ENCODE results near the gene AQP12B.
"Not testable (repeated sequence)": the region's sequence is repeated elsewhere in the genome, so short reads cannot be mapped to it uniquely, and the experiment has no call there.

The AQP12B gene

DNA sequence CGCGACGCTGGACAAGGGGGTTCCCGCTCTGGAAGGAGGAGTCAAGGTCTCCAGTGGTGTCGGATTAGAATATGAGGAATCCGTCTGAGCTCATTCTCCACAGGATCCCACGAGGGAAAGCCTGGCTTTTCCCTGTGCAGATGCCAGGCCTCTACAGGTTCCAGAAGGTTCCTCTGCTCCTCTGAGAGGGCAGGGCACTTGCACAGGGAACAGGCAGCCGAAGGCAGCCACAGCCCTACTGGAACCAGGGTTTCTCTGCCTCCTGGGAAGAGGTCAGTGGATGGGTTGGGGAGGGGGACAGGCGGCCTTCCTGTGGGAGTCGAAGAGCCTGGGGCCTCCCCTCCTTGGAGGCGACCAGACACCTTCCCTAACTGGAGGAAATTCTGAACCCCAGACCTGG lies 7.3 kb upstream of the AQP12B start:
- no peak for DNase-seq (ENCODE audit: low read depth in 2 of 2)

DNA sequence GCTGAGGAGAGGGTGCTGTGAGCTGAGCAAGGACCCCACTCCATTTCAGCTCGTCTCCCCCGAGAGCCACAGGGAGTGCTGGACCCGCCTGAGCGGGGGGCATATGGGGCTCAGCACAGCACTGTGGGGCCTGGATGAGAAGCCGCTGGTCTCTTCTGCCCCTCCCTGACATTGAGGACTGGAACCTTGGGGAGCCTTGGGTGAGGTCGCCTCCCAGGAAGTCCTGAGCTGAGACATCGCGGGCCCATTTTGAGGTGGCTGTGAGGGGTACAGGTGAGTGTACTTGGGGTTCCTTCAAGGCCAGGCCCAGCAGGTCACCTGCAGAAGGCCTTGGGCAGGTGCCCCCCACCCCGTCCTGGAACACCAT lies 5.9 kb upstream of the AQP12B start:
- no peak overlapping the region for H3K4me3 ChIP-seq (replicated peaks in 1 of 2; ENCODE audit: low read depth in 2 of 2, low read length in 2 of 2)
- TF ChIP-seq CTCF (IDR thresholded peaks at IDR 0.05; ENCODE audit: low read depth, low read length): no peak
- DNase-seq (ENCODE audit: low read depth in 2 of 2): no peak

More for the DNA sequence above, 7.3 kb upstream of the AQP12B start:
- no peak overlapping the region for H3K4me3 ChIP-seq (replicated peaks in 1 of 2; ENCODE audit: low read depth in 2 of 2, low read length in 2 of 2)
- TF ChIP-seq CTCF (IDR thresholded peaks at IDR 0.05; ENCODE audit: low read depth, low read length): no peak

DNA sequence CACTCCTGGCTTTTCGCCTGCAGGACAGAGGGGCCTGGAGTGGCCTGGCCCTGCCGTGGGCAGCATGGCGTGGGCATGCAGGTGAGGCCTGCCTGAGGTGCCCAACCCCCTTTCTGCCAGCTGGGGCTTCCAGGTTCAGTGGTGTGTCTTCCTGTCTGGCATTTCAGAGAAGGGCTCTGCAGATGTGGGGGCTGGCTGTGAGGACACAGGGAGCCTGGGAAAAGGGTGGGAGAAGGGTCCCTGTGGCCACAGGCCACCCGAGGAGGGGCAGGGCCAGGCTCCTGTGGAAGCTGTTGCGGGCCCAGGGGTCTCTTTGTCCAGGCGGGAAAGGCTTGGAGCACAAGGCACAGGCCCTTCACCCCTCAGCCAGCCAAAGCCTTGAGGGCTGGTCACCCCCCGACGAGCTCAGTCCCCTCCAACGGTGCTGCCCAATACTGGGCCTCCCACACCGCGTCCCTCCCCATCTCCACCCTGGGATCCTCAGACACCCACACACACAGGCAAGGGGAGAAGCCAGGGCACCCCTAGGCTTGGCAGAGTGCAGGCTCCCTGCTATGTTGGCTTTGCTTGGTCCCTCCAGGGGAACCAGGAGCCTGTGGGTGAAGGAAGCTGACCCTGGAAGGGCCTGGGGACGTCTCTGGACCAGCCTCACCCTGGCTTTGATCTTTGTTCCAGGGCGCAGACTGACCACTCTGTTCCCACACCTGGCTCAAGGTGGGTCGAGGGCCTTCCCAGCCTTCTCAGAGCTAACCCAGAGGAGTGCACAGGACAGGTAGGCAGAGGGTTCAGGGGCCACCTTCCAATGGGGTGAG lies 5.3 kb upstream of the AQP12B start:
- no peak for DNase-seq (ENCODE audit: low read depth in 2 of 2)
- H3K4me3 ChIP-seq (replicated peaks in 1 of 2; ENCODE audit: low read depth in 2 of 2, low read length in 2 of 2): no peak overlapping the region
- no peak for TF ChIP-seq CTCF (IDR thresholded peaks at IDR 0.05; ENCODE audit: low read depth, low read length)

DNA sequence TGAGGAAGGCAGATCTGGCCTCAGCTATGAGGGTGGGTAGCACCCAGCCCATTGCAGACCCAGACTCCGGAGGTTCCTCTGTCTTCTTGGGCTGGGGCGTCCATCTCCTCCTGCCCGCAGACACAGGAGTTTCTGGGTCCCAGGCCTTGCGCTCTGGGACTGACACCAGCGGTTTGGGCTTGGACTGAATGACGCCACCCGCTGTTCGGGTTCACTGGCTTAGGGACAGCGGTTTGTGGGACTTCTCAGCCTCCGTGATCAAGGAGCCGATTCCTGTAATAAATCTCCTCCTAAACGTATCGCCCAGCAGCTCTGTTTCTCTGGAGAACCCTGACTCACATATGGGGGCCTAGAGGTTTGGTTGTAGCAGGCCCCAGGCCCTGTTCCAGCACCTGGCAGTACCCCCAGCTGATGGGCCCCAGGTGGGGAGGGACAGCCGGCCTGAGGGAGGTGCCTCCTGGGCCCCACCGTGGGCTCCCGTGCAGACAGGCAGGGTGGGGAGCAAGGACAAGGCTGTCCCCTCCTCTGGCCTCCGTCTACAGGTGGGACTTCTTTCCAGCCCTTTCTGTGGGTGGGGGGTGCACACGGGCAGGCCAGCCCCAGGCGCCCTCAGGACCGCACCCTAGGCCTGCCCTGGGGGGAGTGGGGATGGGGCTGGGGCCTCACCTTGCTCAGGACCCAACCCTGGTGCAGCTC lies 4.5 kb upstream of the AQP12B start:
- no peak for DNase-seq (ENCODE audit: low read depth in 2 of 2)
- TF ChIP-seq CTCF (IDR thresholded peaks at IDR 0.05; ENCODE audit: low read depth, low read length): no peak
- H3K4me3 ChIP-seq (replicated peaks in 1 of 2; ENCODE audit: low read depth in 2 of 2, low read length in 2 of 2): no peak overlapping the region

DNA sequence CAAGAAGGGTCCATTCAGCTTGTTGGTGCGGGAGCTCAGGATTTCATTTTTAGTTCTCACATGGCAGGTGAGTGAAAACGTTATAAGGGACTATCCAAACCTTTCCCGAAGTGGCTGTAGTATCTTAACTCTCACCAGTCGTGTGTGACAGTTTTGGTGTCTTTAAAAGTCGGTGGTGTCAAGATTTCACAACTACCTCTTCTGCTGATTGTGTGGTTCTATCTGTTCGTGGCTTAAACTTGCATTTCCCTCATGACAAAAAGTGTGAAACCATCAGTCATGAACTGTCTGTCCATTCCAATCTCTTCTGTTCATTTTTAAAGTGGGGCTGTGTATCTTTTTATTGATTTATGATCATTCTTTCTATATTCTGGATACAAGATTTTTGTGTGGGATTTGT lies 3.8 kb upstream of the AQP12B start:
- TF ChIP-seq CTCF (IDR thresholded peaks at IDR 0.05; ENCODE audit: low read depth, low read length): no peak
- DNase-seq (ENCODE audit: low read depth in 2 of 2): no peak
- H3K4me3 ChIP-seq (replicated peaks in 1 of 2; ENCODE audit: low read depth in 2 of 2, low read length in 2 of 2): no peak overlapping the region

- no peak for TF ChIP-seq CTCF (IDR thresholded peaks at IDR 0.05; ENCODE audit: low read depth, low read length)
- no peak for DNase-seq (ENCODE audit: low read depth in 2 of 2)
- no peak overlapping the region for H3K4me3 ChIP-seq (replicated peaks in 1 of 2; ENCODE audit: low read depth in 2 of 2, low read length in 2 of 2)
Measured at GRCh38 chr2:240685771-240686371, 3.2 kb upstream of the AQP12B start.

GRCh38 chr2:240683980-240684728 lies 1.5 kb upstream of the AQP12B start:
- DNase-seq (ENCODE audit: low read depth in 2 of 2): not testable (repeated sequence)

GRCh38 chr2:240683329-240683979 lies 769 bp upstream of the AQP12B start:
- H3K4me3 ChIP-seq (replicated peaks in 1 of 2; ENCODE audit: low read depth in 2 of 2, low read length in 2 of 2); DNase-seq (ENCODE audit: low read depth in 2 of 2): not testable (repeated sequence)

More at GRCh38 chr2:240683980-240684728, 1.5 kb upstream of the AQP12B start:
- not testable (repeated sequence) for H3K4me3 ChIP-seq (replicated peaks in 1 of 2; ENCODE audit: low read depth in 2 of 2, low read length in 2 of 2)

GRCh38 chr2:240680185-240680584 lies 2.5 kb downstream of the AQP12B start:
- DNase-seq (ENCODE audit: low read depth in 2 of 2): not testable (repeated sequence)

More at GRCh38 chr2:240680185-240680584, 2.5 kb downstream of the AQP12B start:
- H3K4me3 ChIP-seq (replicated peaks in 1 of 2; ENCODE audit: low read depth in 2 of 2, low read length in 2 of 2): not testable (repeated sequence)

Measured in cardiac fibroblast (primary cell).